Islet precursor cell (in vitro differentiated cells): Measurements from ENCODE around the gene PHF10.
A peak's percentile ranks its signal among the peaks of the same experiment; 100 is the strongest.

Experiments used
- DNase-seq: peaks from one replicate; pipeline ENCODE4 v3.0.0-alpha.2; 2018

Gene PHF10

GRCh38 chr6:169669889-169670288 is 54.4 kb downstream of the PHF10 start:
- DNase-seq: no peak

- DNase-seq: no peak
Measured at GRCh38 chr6:169669147-169669546, 55.2 kb downstream of the PHF10 start.

- peak; percentile 59 for DNase-seq
Measured at GRCh38 chr6:169668203-169668847, 56.0 kb downstream of the PHF10 start.

DNA sequence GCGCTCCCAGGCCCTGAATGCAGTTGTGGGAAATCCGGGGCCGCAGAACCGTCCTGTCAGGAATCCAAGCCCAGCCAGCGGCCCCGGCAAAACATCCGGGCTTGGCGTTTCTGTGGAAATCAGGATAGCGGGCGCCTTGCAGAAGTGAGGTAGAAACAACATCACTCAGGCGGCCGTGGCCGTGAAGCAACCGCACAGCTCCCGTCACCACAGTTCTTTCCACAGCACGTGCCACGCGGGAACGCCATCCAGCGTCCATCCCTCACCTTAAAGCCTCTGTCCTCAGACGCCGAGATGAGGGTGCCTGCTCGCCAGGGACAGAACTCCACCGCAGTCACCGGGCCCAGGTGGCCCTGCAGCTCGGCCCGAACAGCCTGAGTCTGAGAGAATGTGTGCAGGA is 56.6 kb downstream of the PHF10 start:
- no peak for DNase-seq

- DNase-seq: no peak
Measured at GRCh38 chr6:169666441-169666840, 57.9 kb downstream of the PHF10 start.

DNA sequence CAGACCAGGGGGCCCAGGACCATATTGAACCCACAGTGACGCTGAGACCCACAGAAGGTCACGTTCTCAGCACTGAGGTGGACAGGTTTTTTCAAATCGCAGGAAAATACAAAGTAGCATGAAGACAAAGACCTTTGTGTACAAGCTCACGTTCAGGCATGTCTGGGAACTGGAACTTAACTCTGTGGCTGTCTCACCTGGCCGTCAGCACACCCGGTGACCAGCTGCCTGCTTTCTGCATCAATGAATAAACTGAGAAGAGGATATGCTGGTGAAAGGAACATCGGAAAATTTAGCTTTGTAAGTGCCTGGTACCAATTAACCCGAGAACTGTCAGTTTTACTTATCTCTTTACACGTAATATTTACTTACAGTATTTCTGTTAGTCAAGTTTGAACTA is 59.0 kb downstream of the PHF10 start:
- no peak for DNase-seq

DNA sequence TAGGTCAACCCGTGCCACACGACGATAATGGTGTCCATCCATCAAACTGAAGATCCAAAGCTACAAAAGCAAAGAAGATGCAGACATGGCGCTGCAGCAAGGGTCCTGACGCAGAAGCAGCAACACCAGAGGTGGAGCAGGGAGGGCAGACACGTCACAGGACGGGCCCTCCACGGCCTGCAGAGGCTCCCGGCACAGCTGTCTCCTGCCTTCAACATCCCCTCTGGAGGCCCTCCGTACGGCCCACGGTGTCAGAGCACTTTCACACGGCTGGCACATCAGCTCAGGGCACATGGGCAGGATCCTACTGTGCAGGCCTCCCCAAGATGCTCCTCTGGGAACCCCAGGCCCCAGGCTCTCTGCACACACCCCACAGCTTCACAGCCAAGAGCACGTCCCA is 60.1 kb downstream of the PHF10 start:
- no peak for DNase-seq

- DNase-seq: no peak
Measured at GRCh38 chr6:169663468-169663867, 60.8 kb downstream of the PHF10 start.

GRCh38 chr6:169661391-169661756 is 62.9 kb downstream of the PHF10 start:
- no peak for DNase-seq

GRCh38 chr6:169660751-169661390 is 63.4 kb downstream of the PHF10 start:
- DNase-seq: no peak

DNA sequence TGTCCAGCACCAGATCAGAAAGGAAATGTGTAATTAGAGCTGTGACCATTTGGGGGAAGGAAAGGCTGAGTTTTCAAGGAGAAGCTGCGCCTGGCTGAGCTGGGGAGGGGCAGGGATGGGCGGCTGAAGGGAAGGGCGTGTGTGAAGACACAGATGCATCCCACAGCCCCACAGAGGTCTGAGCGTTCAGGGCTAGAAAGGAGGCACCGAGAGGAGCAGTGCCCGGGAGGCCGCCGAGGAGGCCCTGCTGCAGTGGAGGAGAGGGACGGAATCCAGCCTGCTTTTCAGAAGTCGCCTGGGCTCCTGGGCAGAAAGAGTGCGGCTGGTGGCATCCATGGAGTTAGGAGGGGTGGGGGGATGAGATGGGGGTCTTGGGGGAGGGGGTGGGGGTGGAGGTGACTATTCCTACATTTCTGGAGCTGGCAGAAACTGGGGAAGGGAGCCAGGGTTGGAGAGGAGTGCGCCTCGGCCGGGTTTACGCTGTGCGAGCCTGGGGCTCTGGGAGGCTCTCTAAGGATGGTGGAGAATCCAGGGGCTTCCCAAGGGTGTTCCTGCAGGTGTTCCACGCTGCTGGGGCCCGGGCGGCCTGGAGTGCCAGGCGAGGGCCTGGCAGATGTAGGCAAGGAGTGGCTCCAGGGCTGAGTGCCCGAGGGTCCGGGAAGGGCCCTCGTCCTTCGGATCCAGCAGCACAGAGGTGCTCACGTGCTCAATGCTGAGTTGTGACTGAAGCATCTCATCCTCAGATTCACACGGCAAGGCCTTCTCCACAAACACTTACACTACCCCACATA is 64.3 kb downstream of the PHF10 start:
- no peak for DNase-seq

- no peak for DNase-seq
Measured at GRCh38 chr6:169657284-169657610, 67.1 kb downstream of the PHF10 start.

GRCh38 chr6:169656546-169657283 is 67.6 kb downstream of the PHF10 start:
- peak; percentile 38 for DNase-seq

GRCh38 chr6:169654598-169655391 is 69.5 kb downstream of the PHF10 start:
- DNase-seq: peak; percentile 29
